ENCODE data around the gene ERG. TPM values are rescaled to one million over a fixed set of nuclear protein-coding genes. Genes with fewer than 3 reads are reported as not detected.

ERG gene
- total and polyA plus RNA-seq, 9 of the 15 experiments (the other 6 are each of a cell fraction or from before 2014, with no cell fraction given): 0.06 TPM; not detected in 8

DNA sequence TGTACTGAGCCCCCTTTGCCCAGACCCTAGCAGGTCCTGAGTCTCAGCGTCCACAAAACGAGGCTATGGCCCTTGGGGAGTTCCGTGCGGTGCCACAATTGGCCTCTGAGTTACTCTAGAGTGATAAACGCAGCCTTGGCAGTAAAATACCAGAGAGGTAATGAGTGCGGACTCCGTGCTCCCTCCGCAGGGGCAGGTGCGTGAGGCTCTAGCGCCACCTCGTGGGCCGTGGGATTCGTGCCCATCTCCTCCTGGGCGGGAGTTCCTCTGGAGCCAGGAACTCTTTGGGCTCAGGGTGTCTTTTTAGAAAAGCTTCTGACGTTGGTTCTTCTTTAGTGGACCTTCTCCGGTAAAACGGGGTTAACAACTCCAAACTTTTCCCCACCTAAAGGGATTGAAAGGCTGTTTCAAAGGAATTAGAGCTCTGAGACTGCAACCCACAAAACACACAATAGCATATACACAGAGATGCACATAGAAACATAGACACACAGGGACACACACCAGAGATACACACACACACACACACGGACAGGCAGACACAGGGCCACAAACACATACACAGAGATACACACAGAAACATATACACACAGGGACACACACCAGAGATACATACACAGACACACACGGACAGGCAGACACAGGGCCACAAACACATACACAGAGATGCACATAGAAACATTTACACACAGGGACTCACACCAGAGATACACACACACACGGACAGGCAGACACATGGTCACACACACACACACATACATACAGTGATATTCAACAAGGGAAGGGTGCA, 142.1 kb downstream of the ERG start:
- ATAC-seq: peak; percentile 96
- in situ Hi-C loops (cut with MboI): no loop called here
- TF ChIP-seq MECOM (CRISPR knock-in tag; IDR thresholded peaks at IDR 0.05) (no peak), BHLHE40 (IDR thresholded peaks at IDR 0.05; ENCODE audit: low read length) (peak; percentile 47; the same call in 1 of the 2 replicates), JUN (IDR thresholded peaks at IDR 0.05; ENCODE audit: borderline replicate concordance, low read depth, low read length) (peak; percentile 22; the same call in 1 of the 2 replicates), JUN (CRISPR knock-in tag; IDR thresholded peaks at IDR 0.05; ENCODE audit: borderline replicate concordance) (no peak), ZC3H4 (CRISPR knock-in tag; IDR thresholded peaks at IDR 0.05; ENCODE audit: borderline replicate concordance) (no peak), ZNF780A (CRISPR knock-in tag; IDR thresholded peaks at IDR 0.05) (no peak), ZNF830 (CRISPR knock-in tag; IDR thresholded peaks at IDR 0.05) (no peak), ZFP36 (IDR thresholded peaks at IDR 0.05; ENCODE audit: low read depth, low read length, partially characterized antibody) (peak; percentile 21), CBX2 (IDR thresholded peaks at IDR 0.05; ENCODE audit: insufficient read depth, low read length, poor library complexity, severe bottlenecking) (no peak), CC2D1A (IDR thresholded peaks at IDR 0.05) (peak; percentile 64; the same call in 1 of the 2 replicates), TSC22D4 (tag; IDR thresholded peaks at IDR 0.05) (0 out of 2 replicates have a peak, but pooled peaks have one; percentile 59), RBM17 (IDR thresholded peaks at IDR 0.05; ENCODE audit: borderline replicate concordance, low read depth, low read length) (no peak), ZNF324 (CRISPR knock-in tag; IDR thresholded peaks at IDR 0.05) (no peak)
- TF ChIP-seq, protein P1, sequence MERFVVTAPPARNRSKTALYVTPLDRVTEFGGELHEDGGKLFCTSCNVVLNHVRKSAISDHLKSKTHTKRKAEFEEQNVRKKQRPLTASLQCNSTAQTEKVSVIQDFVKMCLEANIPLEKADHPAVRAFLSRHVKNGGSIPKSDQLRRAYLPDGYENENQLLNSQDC (CRISPR knock-in tag; IDR thresholded peaks at IDR 0.05): no peak
- TF ChIP-seq, protein P2, sequence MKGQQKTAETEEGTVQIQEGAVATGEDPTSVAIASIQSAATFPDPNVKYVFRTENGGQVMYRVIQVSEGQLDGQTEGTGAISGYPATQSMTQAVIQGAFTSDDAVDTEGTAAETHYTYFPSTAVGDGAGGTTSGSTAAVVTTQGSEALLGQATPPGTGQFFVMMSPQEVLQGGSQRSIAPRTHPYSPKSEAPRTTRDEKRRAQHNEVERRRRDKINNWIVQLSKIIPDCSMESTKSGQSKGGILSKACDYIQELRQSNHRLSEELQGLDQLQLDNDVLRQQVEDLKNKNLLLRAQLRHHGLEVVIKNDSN (CRISPR knock-in tag; IDR thresholded peaks at IDR 0.05): no peak
- TF ChIP-seq, protein P3, sequence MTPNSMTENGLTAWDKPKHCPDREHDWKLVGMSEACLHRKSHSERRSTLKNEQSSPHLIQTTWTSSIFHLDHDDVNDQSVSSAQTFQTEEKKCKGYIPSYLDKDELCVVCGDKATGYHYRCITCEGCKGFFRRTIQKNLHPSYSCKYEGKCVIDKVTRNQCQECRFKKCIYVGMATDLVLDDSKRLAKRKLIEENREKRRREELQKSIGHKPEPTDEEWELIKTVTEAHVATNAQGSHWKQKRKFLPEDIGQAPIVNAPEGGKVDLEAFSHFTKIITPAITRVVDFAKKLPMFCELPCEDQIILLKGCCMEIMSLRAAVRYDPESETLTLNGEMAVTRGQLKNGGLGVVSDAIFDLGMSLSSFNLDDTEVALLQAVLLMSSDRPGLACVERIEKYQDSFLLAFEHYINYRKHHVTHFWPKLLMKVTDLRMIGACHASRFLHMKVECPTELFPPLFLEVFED (CRISPR knock-in tag; conservative IDR thresholded peaks at IDR 0.05): 0 out of 2 replicates have a peak, but pooled peaks have one; percentile 8
- TF ChIP-seq, protein P4, sequence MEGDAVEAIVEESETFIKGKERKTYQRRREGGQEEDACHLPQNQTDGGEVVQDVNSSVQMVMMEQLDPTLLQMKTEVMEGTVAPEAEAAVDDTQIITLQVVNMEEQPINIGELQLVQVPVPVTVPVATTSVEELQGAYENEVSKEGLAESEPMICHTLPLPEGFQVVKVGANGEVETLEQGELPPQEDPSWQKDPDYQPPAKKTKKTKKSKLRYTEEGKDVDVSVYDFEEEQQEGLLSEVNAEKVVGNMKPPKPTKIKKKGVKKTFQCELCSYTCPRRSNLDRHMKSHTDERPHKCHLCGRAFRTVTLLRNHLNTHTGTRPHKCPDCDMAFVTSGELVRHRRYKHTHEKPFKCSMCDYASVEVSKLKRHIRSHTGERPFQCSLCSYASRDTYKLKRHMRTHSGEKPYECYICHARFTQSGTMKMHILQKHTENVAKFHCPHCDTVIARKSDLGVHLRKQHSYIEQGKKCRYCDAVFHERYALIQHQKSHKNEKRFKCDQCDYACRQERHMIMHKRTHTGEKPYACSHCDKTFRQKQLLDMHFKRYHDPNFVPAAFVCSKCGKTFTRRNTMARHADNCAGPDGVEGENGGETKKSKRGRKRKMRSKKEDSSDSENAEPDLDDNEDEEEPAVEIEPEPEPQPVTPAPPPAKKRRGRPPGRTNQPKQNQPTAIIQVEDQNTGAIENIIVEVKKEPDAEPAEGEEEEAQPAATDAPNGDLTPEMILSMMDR (IDR thresholded peaks at IDR 0.05 in 2 of 3, conservative IDR thresholded peaks at IDR 0.05 in 1 of 3; ENCODE audit: insufficient read depth in 2 of 3, low read depth in 1 of 3, low read length in 3 of 3): peak; percentile 95 to 99 (median 98)

More for the DNA sequence above, 142.1 kb downstream of the ERG start:
- H3K36me3 ChIP-seq (ENCODE audit: control insufficient read depth, insufficient read depth, low read length): no peaks in the 10 kb centered on the region
- no peak overlapping the region for H3K27ac ChIP-seq (ENCODE audit: extremely low read depth, low read depth, low read length)
- ChIA-PET CTCF (ENCODE audit: low intra/inter-chr PET ratio) (interaction anchor here (0.6 to 1.9 kb wide), 10 partner anchors 150 to 773 kb away, joined by 3 to 8 read pairs (median 4); no protein-coding TSS in a partner anchor), POLR2A (interaction anchor here (0.6 kb wide), 1 partner anchor 648 kb away, joined by 3 read pairs; no protein-coding TSS in a partner anchor)
- H3K9ac ChIP-seq (ENCODE audit: insufficient read depth in 1 of 2, low read depth in 2 of 2, low read length in 2 of 2): no peak overlapping the region
- H3K9me3 ChIP-seq (replicated peaks; ENCODE audit: control insufficient read depth, insufficient read depth, low read depth, low read length): no peaks in the 10 kb centered on the region
- H3K4me3 ChIP-seq: no peak overlapping the region
- H2AFZ ChIP-seq (ENCODE audit: low read depth, low read length): no peak overlapping the region
- no peaks in the 10 kb centered on the region for H3K9me1 ChIP-seq (ENCODE audit: control insufficient read depth, insufficient read depth, low read length)
- H3K79me2 ChIP-seq (ENCODE audit: control insufficient read depth, insufficient read depth, low read length): no peaks in the 10 kb centered on the region
- no peak overlapping the region for H3K4me2 ChIP-seq (ENCODE audit: insufficient read depth, low read length)
- no peaks in the 10 kb centered on the region for H4K20me1 ChIP-seq (replicated peaks; ENCODE audit: control insufficient read depth, insufficient read depth, low read length)
- DNase-seq (ENCODE audit: extremely low read depth in 1 of 4, low spot score in 3 of 4) (peak; percentile 83 to 93 (median 90)), FAIRE-seq (peak; percentile 97)
- WGBS (ENCODE audit: insufficient coverage, low coverage, missing lambda C conversion rate): 4% methylated on average over 20 of the region's 20 CpGs
- BruUV-seq (replicated peaks): no TSS peak
- peaks cover 0 to 11% of the 10 kb centered on the region in 2 experiments; a peak in 3 of 5 replicates for H3K27me3 ChIP-seq (ENCODE audit: control insufficient read depth in 2 of 2, insufficient read depth in 2 of 2, low read length in 2 of 2)
- intact Hi-C loops (cut with micrococcal nuclease): loop anchor here (1.0 to 10.0 kb wide), 5 partner anchors 137 to 681 kb away; partner anchors contain the start of gene KCNJ6
- peaks cover 0 to 7% of the 10 kb centered on the region in 2 experiments; a peak in 2 of 5 replicates for H3K4me1 ChIP-seq (replicated peaks in 1 of 2; ENCODE audit: control insufficient read depth in 2 of 2, insufficient read depth in 2 of 2, low read length in 2 of 2)
